Lung (tissue), 13 donors: Measurements from ENCODE around the gene TOMT. TPM values are rescaled to one million over a fixed set of nuclear protein-coding genes. Genes with fewer than 3 reads are reported as not detected.

Source experiments
- ATAC-seq: fragments of 200-7000 bp; cut with Tn5 transposase; one replicate; pipeline ENCODE4 v1.9.1; 2020; ENCODE audit warnings: moderate number of reproducible peaks; ENCODE audit not compliant: insufficient read depth, low FRiP score
- DNase-seq, 3 donors: peaks; one replicate each; pipeline ENCODE4 v3.0.0-alpha.2; 2013 to 2017
- H3K27ac ChIP-seq, 2 donors: one replicate each; pipeline ENCODE4 v1.5.1; 2013; ENCODE audit warnings: mild to moderate bottlenecking in 2 of 2, moderate library complexity in 2 of 2, control low read depth in 1 of 2, inconsistent platforms in 1 of 2, low read depth in 1 of 2, low read length in 1 of 2
- H3K27me3 ChIP-seq, 3 donors: one replicate each; pipeline ENCODE4 v1.5.1; 2013; ENCODE audit warnings: low read length in 2 of 3; ENCODE audit not compliant: control insufficient read depth in 3 of 3, insufficient read depth in 3 of 3
- H3K36me3 ChIP-seq, 4 donors: one replicate each; pipeline ENCODE4 v1.5.1; 2013; ENCODE audit warnings: low read length in 4 of 4, mild to moderate bottlenecking in 1 of 4, moderate library complexity in 1 of 4; ENCODE audit not compliant: control insufficient read depth in 4 of 4, insufficient read depth in 4 of 4
- H3K4me1 ChIP-seq, 5 donors: one replicate each; pipeline ENCODE4 v1.5.1; 2013; ENCODE audit warnings: low read length in 5 of 5, mild to moderate bottlenecking in 2 of 5, moderate library complexity in 1 of 5; ENCODE audit not compliant: control insufficient read depth in 5 of 5, insufficient read depth in 5 of 5
- H3K4me3 ChIP-seq: one replicate; pipeline ENCODE4 v1.5.1; 2013; ENCODE audit warnings: mild to moderate bottlenecking, control low read depth, moderate library complexity
- H3K9ac ChIP-seq, 2 donors: one replicate each; pipeline ENCODE4 v1.5.1; 2013; ENCODE audit warnings: low read length in 2 of 2, control low read depth in 1 of 2; ENCODE audit not compliant: insufficient read depth in 1 of 2
- H3K9me3 ChIP-seq, 4 donors: one replicate each; pipeline ENCODE4 v1.5.1; 2013; ENCODE audit warnings: low read length in 3 of 4, mild to moderate bottlenecking in 1 of 4, moderate library complexity in 1 of 4; ENCODE audit not compliant: control insufficient read depth in 4 of 4, insufficient read depth in 3 of 4
- WGBS, 2 donors: extraction: QIAGEN DNeasy Blood & Tissue Kit; methylation state at CpG; one replicate each; pipeline ENCODE4 v1.1.7; 2013; 5-methylcytosine and 5-hydroxymethylcytosine counted together
- polyA plus RNA-seq, 2 donors: library from polyadenylated mRNA; stranded (reverse); fragments of 200-250 nt; gene quantifications; one replicate each; pipeline ENCODE4 v1.2.1, GENCODE V29; 2013
- small RNA-seq: library from RNA; depleted of rRNA; stranded (forward); fragments of <200 nt; gene quantifications from one replicate; pipeline ENCODE3, GENCODE V24; 2014; ENCODE audit warnings: low replicate concordance
- total RNA-seq, 2 donors: library from RNA; depleted of rRNA in 1 of 2; stranded (reverse); fragments of >200 nt in 1 of 2; gene quantifications; one replicate each; pipeline ENCODE4 v1.2.1, GENCODE V29; 2014 to 2021
- TF ChIP-seq, protein P1 (sequence below): IDR thresholded peaks from 2 replicates; pipeline ENCODE4 v1.5.1; 2012; ENCODE audit warnings: mild to moderate bottlenecking; ENCODE audit errors: control extremely low read depth, extremely low read depth
- donor health status: control.
- donor health status: control.
- donor health status: Bipolar disorder and iron deficiency.
- donor health status: healthy.
- donor health status: DM: yes; HTN: yes; CAD: no.

The TOMT gene
- total and polyA plus RNA-seq, 4 donors: not detected

DNA sequence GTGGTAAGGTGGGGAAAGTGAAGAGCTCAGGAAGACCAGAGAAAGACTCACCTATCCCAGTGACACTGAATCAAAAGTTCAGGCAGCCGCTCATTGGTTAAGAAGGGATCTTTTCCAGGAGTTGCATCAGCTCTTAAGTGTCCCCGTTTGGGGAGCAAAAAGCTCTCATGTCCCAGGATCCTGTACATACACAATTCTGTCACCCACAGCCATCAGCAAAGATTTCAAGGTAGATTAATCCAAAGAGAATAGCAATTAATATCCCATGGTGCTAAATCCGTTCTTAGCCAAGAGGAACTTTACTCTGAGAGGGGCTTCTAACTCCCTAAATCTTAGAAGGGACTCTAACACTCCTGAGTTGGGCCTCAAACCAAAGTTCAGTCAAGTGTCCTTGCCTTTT lies 49.1 kb downstream of the TOMT start:
- no peak overlapping the region for H3K4me3 ChIP-seq
- no peak overlapping the region for H3K9ac ChIP-seq
- H3K4me1 ChIP-seq: no peaks in the 10 kb centered on the region
- no peaks in the 10 kb centered on the region for H3K36me3 ChIP-seq
- ATAC-seq (no peak), DNase-seq (no peak)
- no peaks in the 10 kb centered on the region for H3K9me3 ChIP-seq
- TF ChIP-seq, protein P1, sequence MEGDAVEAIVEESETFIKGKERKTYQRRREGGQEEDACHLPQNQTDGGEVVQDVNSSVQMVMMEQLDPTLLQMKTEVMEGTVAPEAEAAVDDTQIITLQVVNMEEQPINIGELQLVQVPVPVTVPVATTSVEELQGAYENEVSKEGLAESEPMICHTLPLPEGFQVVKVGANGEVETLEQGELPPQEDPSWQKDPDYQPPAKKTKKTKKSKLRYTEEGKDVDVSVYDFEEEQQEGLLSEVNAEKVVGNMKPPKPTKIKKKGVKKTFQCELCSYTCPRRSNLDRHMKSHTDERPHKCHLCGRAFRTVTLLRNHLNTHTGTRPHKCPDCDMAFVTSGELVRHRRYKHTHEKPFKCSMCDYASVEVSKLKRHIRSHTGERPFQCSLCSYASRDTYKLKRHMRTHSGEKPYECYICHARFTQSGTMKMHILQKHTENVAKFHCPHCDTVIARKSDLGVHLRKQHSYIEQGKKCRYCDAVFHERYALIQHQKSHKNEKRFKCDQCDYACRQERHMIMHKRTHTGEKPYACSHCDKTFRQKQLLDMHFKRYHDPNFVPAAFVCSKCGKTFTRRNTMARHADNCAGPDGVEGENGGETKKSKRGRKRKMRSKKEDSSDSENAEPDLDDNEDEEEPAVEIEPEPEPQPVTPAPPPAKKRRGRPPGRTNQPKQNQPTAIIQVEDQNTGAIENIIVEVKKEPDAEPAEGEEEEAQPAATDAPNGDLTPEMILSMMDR: no peak
- WGBS, 2 donors: 88 to 91% methylated on average over 3 of the region's 3 CpGs
- H3K27ac ChIP-seq: no peak overlapping the region
- H3K27me3 ChIP-seq: no peaks in the 10 kb centered on the region

GRCh38 chr11:72155751-72156150 lies 50.0 kb downstream of the TOMT start:
- 88 to 93% methylated on average over 4 of the region's 4 CpGs for WGBS, 2 donors
- TF ChIP-seq, protein P1: no peak
- H3K27ac ChIP-seq: no peak overlapping the region
- H3K4me1 ChIP-seq: no peaks in the 10 kb centered on the region
- no peaks in the 10 kb centered on the region for H3K9me3 ChIP-seq
- no peak overlapping the region for H3K9ac ChIP-seq
- ATAC-seq (no peak), DNase-seq (no peak)
- no peaks in the 10 kb centered on the region for H3K36me3 ChIP-seq
- no peak overlapping the region for H3K4me3 ChIP-seq
- H3K27me3 ChIP-seq: no peaks in the 10 kb centered on the region

GRCh38 chr11:72157131-72157530 lies 51.4 kb downstream of the TOMT start:
- Histone ChIP-seq H3K27ac (no peak overlapping the region), H3K9me3 (no peaks in the 10 kb centered on the region), H3K27me3 (no peaks in the 10 kb centered on the region), H3K9ac (no peak overlapping the region), H3K36me3 (no peaks in the 10 kb centered on the region), H3K4me1 (no peaks in the 10 kb centered on the region), H3K4me3 (no peak overlapping the region)
- ATAC-seq (no peak), DNase-seq (no peak)
- TF ChIP-seq, protein P1: no peak
- 67 to 88% methylated on average over 4 of the region's 4 CpGs for WGBS, 2 donors

Small RNA genes within 50 kb of the gene (small RNA-seq; reads per million reads assigned to genes)
- gene MIR3165: not detected

Other genes with a start within 250 kb of the TOMT start
- gene DEFB131B, start 227.5 kb upstream of the TOMT start, total RNA-seq: not detected
- not detected for gene DEFB131B, start 227.5 kb upstream of the TOMT start, polyA plus RNA-seq
- gene XNDC1N, start 177.3 kb upstream of the TOMT start, total RNA-seq: 10 to 100 TPM in 1 of 2 donors, 1 to 10 TPM in 1; 7.0 to 20.4 TPM
- 1 to 10 TPM; 2.0 to 2.1 TPM for gene XNDC1N, start 177.3 kb upstream of the TOMT start, polyA plus RNA-seq
- gene RNF121, start 176.9 kb upstream of the TOMT start, total RNA-seq: 10 to 100 TPM; 26.7 to 28.5 TPM
- 10 to 100 TPM; 14.0 to 30.2 TPM for gene RNF121, start 176.9 kb upstream of the TOMT start, polyA plus RNA-seq
- gene IL18BP, start 107.0 kb upstream of the TOMT start, total RNA-seq: 10 to 100 TPM in 1 of 2 donors, 1 to 10 TPM in 1; 8.6 to 24.8 TPM
- 10 to 100 TPM; 15.4 to 38.6 TPM for gene IL18BP, start 107.0 kb upstream of the TOMT start, polyA plus RNA-seq
- 100 to 1,000 TPM; 161 to 277 TPM for gene NUMA1, start 25.4 kb upstream of the TOMT start, total RNA-seq
- gene NUMA1, start 25.4 kb upstream of the TOMT start, polyA plus RNA-seq: 100 to 1,000 TPM in 1 of 2 donors, 10 to 100 TPM in 1; 79.9 to 166 TPM
- gene LRRC51, start 25.1 kb upstream of the TOMT start, total RNA-seq: 10 to 100 TPM; 28.7 to 29.6 TPM
- gene LRRC51, start 25.1 kb upstream of the TOMT start, polyA plus RNA-seq: 10 to 100 TPM; 10.4 to 10.9 TPM
- 100 to 1,000 TPM in 1 of 2 donors, 10 to 100 TPM in 1; 51.2 to 117 TPM for gene LAMTOR1, start 2.6 kb upstream of the TOMT start, total RNA-seq
- gene LAMTOR1, start 2.6 kb upstream of the TOMT start, polyA plus RNA-seq: 100 to 1,000 TPM; 104 to 231 TPM
- 10 to 100 TPM; 11.3 to 45.4 TPM for gene ANAPC15, start 6.8 kb downstream of the TOMT start, total RNA-seq
- gene ANAPC15, start 6.8 kb downstream of the TOMT start, polyA plus RNA-seq: 10 to 100 TPM; 50.4 to 72.0 TPM
- 1 to 10 TPM; 5.1 to 6.5 TPM for gene FOLR3, start 29.8 kb downstream of the TOMT start, total RNA-seq
- 10 to 100 TPM in 1 of 2 donors, 1 to 10 TPM in 1; 1.1 to 14.0 TPM for gene FOLR3, start 29.8 kb downstream of the TOMT start, polyA plus RNA-seq
- gene FOLR1, start 86.2 kb downstream of the TOMT start, total RNA-seq: 100 to 1,000 TPM; 120 to 182 TPM
- gene FOLR1, start 86.2 kb downstream of the TOMT start, polyA plus RNA-seq: 100 to 1,000 TPM in 1 of 2 donors, 10 to 100 TPM in 1; 76.0 to 212 TPM
- gene FOLR2, start 110.9 kb downstream of the TOMT start, total RNA-seq: 10 to 100 TPM in 1 of 2 donors, 1 to 10 TPM in 1; 9.3 to 19.7 TPM
- 10 to 100 TPM in 1 of 2 donors, 1 to 10 TPM in 1; 3.2 to 11.2 TPM for gene FOLR2, start 110.9 kb downstream of the TOMT start, polyA plus RNA-seq
- 100 to 1,000 TPM in 1 of 2 donors, 10 to 100 TPM in 1; 76.7 to 199 TPM for gene INPPL1, start 118.8 kb downstream of the TOMT start, total RNA-seq
- gene INPPL1, start 118.8 kb downstream of the TOMT start, polyA plus RNA-seq: 100 to 1,000 TPM in 1 of 2 donors, 10 to 100 TPM in 1; 66.3 to 107 TPM
- not detected for gene PHOX2A, start 138.3 kb downstream of the TOMT start, total RNA-seq
- gene PHOX2A, start 138.3 kb downstream of the TOMT start, polyA plus RNA-seq: not detected